ENCODE results near the gene TMSB4Y. TPM values are rescaled to one million over a fixed set of nuclear protein-coding genes. Genes with fewer than 3 reads are reported as not detected.

Gene TMSB4Y
- total RNA-seq: 0.26 TPM in 1 of 2 replicates, not detected in the other
- polyA plus RNA-seq: 0.58 TPM in 1 of 2 replicates, not detected in the other
- polyA plus RNA-seq (2012): 0.37 TPM in 1 of 2 replicates, not detected in the other
- not detected in 2 replicates for polyA minus RNA-seq (ENCODE audit: low replicate concordance)

GRCh38 chrY:13703568-13703968 is at the start of gene TMSB4Y:
TSS of gene TMSB4Y (plus strand) at chrY:13703899.
- no peak within 1 kb of the TSS for H3K4me2 ChIP-seq (ENCODE audit: extremely low read depth, insufficient read depth, low read length)
- peak in 1 of 2 donors; percentile 60 for DNase-seq (ENCODE audit: low read depth in 2 of 2)
- H3K9ac ChIP-seq (ENCODE audit: insufficient read depth, low read length): peak within 1 kb of the TSS; percentile 20
- H3K27ac ChIP-seq (ENCODE audit: insufficient read depth, low read length): peak within 1 kb of the TSS; percentile 0
- no peaks in the 10 kb centered on the region for H3K4me1 ChIP-seq (ENCODE audit: control insufficient read depth, extremely low read depth, insufficient read depth, low read length)
- no peaks in the 10 kb centered on the region for H3K27me3 ChIP-seq (ENCODE audit: control insufficient read depth, insufficient read depth, low read length)
- TF ChIP-seq CTCF (conservative IDR thresholded peaks at IDR 0.05 in 1 of 2, IDR thresholded peaks at IDR 0.05 in 1 of 2; ENCODE audit: low read depth in 1 of 2, low read length in 2 of 2) (no peak), EZH2 (IDR thresholded peaks at IDR 0.05; ENCODE audit: low read length, missing control alignments) (no peak)
- peak within 1 kb of the TSS in 3 of 4 experiments; percentile 8 to 78 (median 64) for H3K4me3 ChIP-seq (replicated peaks in 1 of 4; ENCODE audit: control extremely low read depth in 1 of 4, insufficient read depth in 1 of 4, low read depth in 3 of 4, low read length in 4 of 4)
- no peaks in the 10 kb centered on the region for H3K79me2 ChIP-seq (ENCODE audit: control insufficient read depth, insufficient read depth, low read length)
- H2AFZ ChIP-seq (ENCODE audit: low read length): peak within 1 kb of the TSS; percentile 42
- H3K9me3 ChIP-seq (ENCODE audit: control insufficient read depth, insufficient read depth, low read depth, low read length): no peaks in the 10 kb centered on the region
- no peaks in the 10 kb centered on the region for H4K20me1 ChIP-seq (ENCODE audit: control insufficient read depth, extremely low read depth, insufficient read depth, low read length)
- no peaks in the 10 kb centered on the region for H3K36me3 ChIP-seq (ENCODE audit: control insufficient read depth, insufficient read depth, low read length)

- TF ChIP-seq CTCF (conservative IDR thresholded peaks at IDR 0.05 in 1 of 2, IDR thresholded peaks at IDR 0.05 in 1 of 2; ENCODE audit: low read depth in 1 of 2, low read length in 2 of 2) (no peak), EZH2 (IDR thresholded peaks at IDR 0.05; ENCODE audit: low read length, missing control alignments) (no peak)
- H3K36me3 ChIP-seq (ENCODE audit: control insufficient read depth, insufficient read depth, low read length): no peaks in the 10 kb centered on the region
- no peak overlapping the region for H3K4me2 ChIP-seq (ENCODE audit: extremely low read depth, insufficient read depth, low read length)
- no peak overlapping the region for H3K4me3 ChIP-seq (replicated peaks in 1 of 4; ENCODE audit: control extremely low read depth in 1 of 4, insufficient read depth in 1 of 4, low read depth in 3 of 4, low read length in 4 of 4)
- no peak for DNase-seq (ENCODE audit: low read depth in 2 of 2)
- H3K4me1 ChIP-seq (ENCODE audit: control insufficient read depth, extremely low read depth, insufficient read depth, low read length): no peaks in the 10 kb centered on the region
- no peaks in the 10 kb centered on the region for H3K9me3 ChIP-seq (ENCODE audit: control insufficient read depth, insufficient read depth, low read depth, low read length)
- H3K27me3 ChIP-seq (ENCODE audit: control insufficient read depth, insufficient read depth, low read length): no peaks in the 10 kb centered on the region
- H3K9ac ChIP-seq (ENCODE audit: insufficient read depth, low read length): no peak overlapping the region
- H3K27ac ChIP-seq (ENCODE audit: insufficient read depth, low read length): no peak overlapping the region
- H2AFZ ChIP-seq (ENCODE audit: low read length): no peak overlapping the region
- H4K20me1 ChIP-seq (ENCODE audit: control insufficient read depth, extremely low read depth, insufficient read depth, low read length): no peaks in the 10 kb centered on the region
- H3K79me2 ChIP-seq (ENCODE audit: control insufficient read depth, insufficient read depth, low read length): no peaks in the 10 kb centered on the region
Measured at GRCh38 chrY:13664162-13664561, 39.5 kb upstream of the TMSB4Y start.

GRCh38 chrY:13671122-13671521 is 32.6 kb upstream of the TMSB4Y start:
- no peaks in the 10 kb centered on the region for H3K27me3 ChIP-seq (ENCODE audit: control insufficient read depth, insufficient read depth, low read length)
- H3K4me1 ChIP-seq (ENCODE audit: control insufficient read depth, extremely low read depth, insufficient read depth, low read length): no peaks in the 10 kb centered on the region
- no peak overlapping the region for H2AFZ ChIP-seq (ENCODE audit: low read length)
- no peak overlapping the region for H3K4me3 ChIP-seq (replicated peaks in 1 of 4; ENCODE audit: control extremely low read depth in 1 of 4, insufficient read depth in 1 of 4, low read depth in 3 of 4, low read length in 4 of 4)
- no peaks in the 10 kb centered on the region for H3K9me3 ChIP-seq (ENCODE audit: control insufficient read depth, insufficient read depth, low read depth, low read length)
- no peak for DNase-seq (ENCODE audit: low read depth in 2 of 2)
- H3K79me2 ChIP-seq (ENCODE audit: control insufficient read depth, insufficient read depth, low read length): no peaks in the 10 kb centered on the region
- H3K36me3 ChIP-seq (ENCODE audit: control insufficient read depth, insufficient read depth, low read length): no peaks in the 10 kb centered on the region
- TF ChIP-seq CTCF (conservative IDR thresholded peaks at IDR 0.05 in 1 of 2, IDR thresholded peaks at IDR 0.05 in 1 of 2; ENCODE audit: low read depth in 1 of 2, low read length in 2 of 2): no peak
- TF ChIP-seq EZH2 (IDR thresholded peaks at IDR 0.05; ENCODE audit: low read length, missing control alignments): no peak
- no peak overlapping the region for H3K27ac ChIP-seq (ENCODE audit: insufficient read depth, low read length)
- no peaks in the 10 kb centered on the region for H4K20me1 ChIP-seq (ENCODE audit: control insufficient read depth, extremely low read depth, insufficient read depth, low read length)
- H3K4me2 ChIP-seq (ENCODE audit: extremely low read depth, insufficient read depth, low read length): no peak overlapping the region
- H3K9ac ChIP-seq (ENCODE audit: insufficient read depth, low read length): no peak overlapping the region

Data from fibroblast of lung (primary cell).